ENCODE measurements around the gene TMEM40.
"Not testable (repeated sequence)": the region's sequence is repeated elsewhere in the genome, so short reads cannot be mapped to it uniquely, and the experiment has no call there.

Gene TMEM40

GRCh38 chr3:12780751-12781150 lies 21.7 kb upstream of the TMEM40 start:
- no peaks in the 10 kb centered on the region for H3K9me2 ChIP-seq (replicated peaks; ENCODE audit: control insufficient read depth, low read length)
- no peak overlapping the region for H3K4me2 ChIP-seq (ENCODE audit: low read length)
- H3K4me1 ChIP-seq (ENCODE audit: control insufficient read depth, low read length) = peaks cover 11% of the 10 kb centered on the region
- H4K20me1 ChIP-seq (ENCODE audit: control insufficient read depth, insufficient read depth, low read depth, low read length) = no peaks in the 10 kb centered on the region
- H3K27me3 ChIP-seq (ENCODE audit: control insufficient read depth, low read length) = peaks cover 5% of the 10 kb centered on the region
- no peaks in the 10 kb centered on the region for H3F3A ChIP-seq (ENCODE audit: control insufficient read depth, insufficient read depth)
- H3K9me3 ChIP-seq (ENCODE audit: control insufficient read depth, insufficient read depth, low read length) = no peaks in the 10 kb centered on the region
- no peaks in the 10 kb centered on the region for H3K79me2 ChIP-seq (ENCODE audit: control insufficient read depth, low read length)
- TF ChIP-seq EZH2phosphoT487 (IDR thresholded peaks at IDR 0.05; ENCODE audit: borderline replicate concordance, low read length) (no peak), CTCF (IDR thresholded peaks at IDR 0.05; ENCODE audit: low read depth, low read length, poor library complexity, severe bottlenecking) (no peak)
- H3K4me3 ChIP-seq (ENCODE audit: low read length) = no peak overlapping the region
- H3K36me3 ChIP-seq (ENCODE audit: control insufficient read depth, low read length) = no peaks in the 10 kb centered on the region
- no peak overlapping the region for H3K27ac ChIP-seq (ENCODE audit: low read depth, low read length)

DNA sequence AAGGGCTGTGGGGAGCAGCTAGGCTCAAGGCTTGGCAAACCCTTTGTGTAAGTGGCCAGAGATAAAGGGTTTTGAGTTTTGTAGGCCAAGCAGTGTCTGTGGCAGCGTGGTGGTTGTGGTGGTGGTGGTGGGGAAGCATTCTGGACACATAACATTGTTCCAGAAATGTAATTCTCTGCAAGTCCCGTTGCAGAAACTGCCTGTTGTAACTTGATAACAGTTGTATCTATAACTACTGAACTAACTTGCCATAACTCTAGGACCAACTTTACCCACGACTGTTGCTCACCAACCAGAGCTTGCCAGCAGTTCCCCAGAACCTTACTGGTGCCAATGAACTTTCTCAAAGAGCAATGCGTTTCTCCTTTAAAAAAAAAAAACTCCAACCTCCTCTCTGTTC lies 18.1 kb upstream of the TMEM40 start:
- Histone ChIP-seq H4K20me1 (ENCODE audit: control insufficient read depth, insufficient read depth, low read depth, low read length) (no peaks in the 10 kb centered on the region), H3K9me2 (replicated peaks; ENCODE audit: control insufficient read depth, low read length) (no peaks in the 10 kb centered on the region), H3K4me1 (ENCODE audit: control insufficient read depth, low read length) (peaks cover 10% of the 10 kb centered on the region)

GRCh38 chr3:12775970-12776369 lies 16.9 kb upstream of the TMEM40 start:
- not testable (repeated sequence) for H3K36me3 ChIP-seq (ENCODE audit: control insufficient read depth, low read length); H4K20me1 ChIP-seq (ENCODE audit: control insufficient read depth, insufficient read depth, low read depth, low read length); H3F3A ChIP-seq (ENCODE audit: control insufficient read depth, insufficient read depth); H3K79me2 ChIP-seq (ENCODE audit: control insufficient read depth, low read length); H3K4me3 ChIP-seq (ENCODE audit: low read length); H3K9me3 ChIP-seq (ENCODE audit: control insufficient read depth, insufficient read depth, low read length); H3K27me3 ChIP-seq (ENCODE audit: control insufficient read depth, low read length); H3K4me1 ChIP-seq (ENCODE audit: control insufficient read depth, low read length); H3K4me2 ChIP-seq (ENCODE audit: low read length); H3K27ac ChIP-seq (ENCODE audit: low read depth, low read length); H3K9me2 ChIP-seq (replicated peaks; ENCODE audit: control insufficient read depth, low read length)

More for the DNA sequence above, 18.1 kb upstream of the TMEM40 start:
- Histone ChIP-seq H3K79me2 (ENCODE audit: control insufficient read depth, low read length) (no peaks in the 10 kb centered on the region), H3K9me3 (ENCODE audit: control insufficient read depth, insufficient read depth, low read length) (no peaks in the 10 kb centered on the region), H3K27ac (ENCODE audit: low read depth, low read length) (no peak overlapping the region), H3F3A (ENCODE audit: control insufficient read depth, insufficient read depth) (no peaks in the 10 kb centered on the region), H3K4me2 (ENCODE audit: low read length) (no peak overlapping the region), H3K4me3 (ENCODE audit: low read length) (no peak overlapping the region), H3K27me3 (ENCODE audit: control insufficient read depth, low read length) (peaks cover 5% of the 10 kb centered on the region), H3K36me3 (ENCODE audit: control insufficient read depth, low read length) (no peaks in the 10 kb centered on the region)
- TF ChIP-seq EZH2phosphoT487 (IDR thresholded peaks at IDR 0.05; ENCODE audit: borderline replicate concordance, low read length) (no peak), CTCF (IDR thresholded peaks at IDR 0.05; ENCODE audit: low read depth, low read length, poor library complexity, severe bottlenecking) (no peak)

DNA sequence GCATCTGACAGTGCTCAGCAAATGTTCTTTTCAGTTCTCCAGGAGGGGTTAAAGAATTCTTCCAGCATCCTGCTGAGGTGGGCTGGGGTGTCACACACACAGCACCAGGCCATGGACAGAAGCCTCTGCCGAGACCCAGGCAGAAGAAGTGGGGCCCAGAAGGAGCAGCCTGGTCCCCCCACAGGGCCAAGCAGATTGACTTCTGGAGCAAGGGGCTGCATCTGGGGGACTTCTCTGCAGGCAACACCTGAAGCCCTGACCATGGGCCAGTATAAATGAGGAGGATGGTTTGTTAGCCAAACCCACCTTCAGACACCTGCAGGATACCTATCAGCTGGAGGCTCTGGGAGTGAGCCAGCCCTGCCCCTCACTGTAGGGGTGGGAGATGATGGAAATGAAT lies 16.2 kb upstream of the TMEM40 start:
- Histone ChIP-seq H4K20me1 (ENCODE audit: control insufficient read depth, insufficient read depth, low read depth, low read length) (no peaks in the 10 kb centered on the region), H3K9me3 (ENCODE audit: control insufficient read depth, insufficient read depth, low read length) (no peaks in the 10 kb centered on the region), H3K4me2 (ENCODE audit: low read length) (no peak overlapping the region), H3F3A (ENCODE audit: control insufficient read depth, insufficient read depth) (no peaks in the 10 kb centered on the region), H3K9me2 (replicated peaks; ENCODE audit: control insufficient read depth, low read length) (no peaks in the 10 kb centered on the region), H3K36me3 (ENCODE audit: control insufficient read depth, low read length) (no peaks in the 10 kb centered on the region), H3K27ac (ENCODE audit: low read depth, low read length) (no peak overlapping the region), H3K4me3 (ENCODE audit: low read length) (no peak overlapping the region), H3K4me1 (ENCODE audit: control insufficient read depth, low read length) (peaks cover 10% of the 10 kb centered on the region), H3K27me3 (ENCODE audit: control insufficient read depth, low read length) (0 out of 2 replicates have a peak, but pooled peaks cover 2% of the 10 kb centered on the region), H3K79me2 (ENCODE audit: control insufficient read depth, low read length) (no peaks in the 10 kb centered on the region)
- TF ChIP-seq EZH2phosphoT487 (IDR thresholded peaks at IDR 0.05; ENCODE audit: borderline replicate concordance, low read length) = no peak
- TF ChIP-seq CTCF (IDR thresholded peaks at IDR 0.05; ENCODE audit: low read depth, low read length, poor library complexity, severe bottlenecking) = no peak

Measured in DOHH2 (cell line).